Natural killer cell (primary cell): ENCODE data around the gene YOD1. TPM values are rescaled to one million over a fixed set of nuclear protein-coding genes. Genes with fewer than 3 reads are reported as not detected.

Source experiments
- ATAC-seq, 3 donors: fragments of 150-1000 bp in 2 of 3; fragments of 200-7000 bp in 1 of 3; cut with Tn5 transposase; 1 replicate in 1 of 3; 2 replicates in 2 of 3; pipeline ENCODE4 v1.10.0; 2021; ENCODE audit warnings: mild to moderate bottlenecking in 2 of 3, moderate library complexity in 2 of 3
- DNase-seq, 2 donors: peaks; one replicate each; pipeline versions ENCODE4 v3.0.0 to v3.0.0-alpha.2; 2013 to 2021; ENCODE audit warnings: mixed read lengths in 1 of 2
- H3K27ac ChIP-seq: one replicate; pipeline ENCODE4 v1.5.1; 2013; ENCODE audit warnings: mild to moderate bottlenecking, low read length
- H3K27me3 ChIP-seq: one replicate; pipeline ENCODE4 v1.6.1; 2013; ENCODE audit warnings: low read length; ENCODE audit not compliant: control insufficient read depth, insufficient read depth
- H3K36me3 ChIP-seq: one replicate; pipeline ENCODE4 v1.6.1; 2013; ENCODE audit warnings: low read length; ENCODE audit not compliant: control insufficient read depth, insufficient read depth
- H3K4me1 ChIP-seq: one replicate; pipeline ENCODE4 v1.6.1; 2013; ENCODE audit warnings: low read length; ENCODE audit not compliant: control insufficient read depth, insufficient read depth
- H3K4me3 ChIP-seq: one replicate; pipeline ENCODE4 v1.5.1; 2013; ENCODE audit warnings: low read length
- H3K9me3 ChIP-seq: one replicate; pipeline ENCODE4 v1.6.1; 2013; ENCODE audit warnings: low read length; ENCODE audit not compliant: control insufficient read depth, insufficient read depth
- H3K27ac Mint-ChIP-seq, 2 donors: one replicate each; pipeline ENCODE4 v1.8.0; 2022; ENCODE audit warnings: mild to moderate bottlenecking in 2 of 2, mixed read lengths in 2 of 2, moderate library complexity in 1 of 2
- H3K27me3 Mint-ChIP-seq, 2 donors: one replicate each; pipeline ENCODE4 v1.8.0; 2022; ENCODE audit warnings: low read depth in 2 of 2, mixed read lengths in 2 of 2
- H3K36me3 Mint-ChIP-seq: one replicate; pipeline ENCODE4 v1.8.0; 2022; ENCODE audit warnings: mixed read lengths
- H3K4me1 Mint-ChIP-seq, 2 donors: one replicate each; pipeline ENCODE4 v1.8.0; 2022; ENCODE audit warnings: mixed read lengths in 2 of 2
- H3K4me3 Mint-ChIP-seq: one replicate; pipeline ENCODE4 v1.8.0; 2022; ENCODE audit warnings: mild to moderate bottlenecking, moderate library complexity, mixed read lengths
- H3K9me3 Mint-ChIP-seq, 2 donors: one replicate each; pipeline ENCODE4 v1.8.0; 2022; ENCODE audit warnings: mixed read lengths in 2 of 2
- WGBS: methylation state at CpG from one replicate; pipeline ENCODE4 v1.1.7; 2013; ENCODE audit warnings: missing lambda C conversion rate; ENCODE audit not compliant: insufficient coverage; 5-methylcytosine and 5-hydroxymethylcytosine counted together
- intact Hi-C: fragments of 100-400 bp; cut with micrococcal nuclease; formaldehyde crosslinking; loops from one replicate; pipeline ENCODE4 v1.14.2; 2022
- total RNA-seq, 4 donors: library from RNA; stranded (reverse); fragments of 120-200 nt in 1 of 4; gene quantifications; one replicate each; pipeline versions ENCODE4 v1.2.3 to v1.2.4, GENCODE V29; 2013 to 2022
- TF ChIP-seq, protein P1 (sequence below): fragments of 200-600 bp; IDR thresholded peaks from one replicate; pipeline ENCODE4 v1.8.0; 2022; ENCODE audit warnings: antibody characterized with exemption

The YOD1 gene
- total RNA-seq, 3 donors from 2014 or later (not counting 1 experiment from before 2014, with no cell fraction given), result 20.6 to 22.8 (median 21.2) TPM

DNA sequence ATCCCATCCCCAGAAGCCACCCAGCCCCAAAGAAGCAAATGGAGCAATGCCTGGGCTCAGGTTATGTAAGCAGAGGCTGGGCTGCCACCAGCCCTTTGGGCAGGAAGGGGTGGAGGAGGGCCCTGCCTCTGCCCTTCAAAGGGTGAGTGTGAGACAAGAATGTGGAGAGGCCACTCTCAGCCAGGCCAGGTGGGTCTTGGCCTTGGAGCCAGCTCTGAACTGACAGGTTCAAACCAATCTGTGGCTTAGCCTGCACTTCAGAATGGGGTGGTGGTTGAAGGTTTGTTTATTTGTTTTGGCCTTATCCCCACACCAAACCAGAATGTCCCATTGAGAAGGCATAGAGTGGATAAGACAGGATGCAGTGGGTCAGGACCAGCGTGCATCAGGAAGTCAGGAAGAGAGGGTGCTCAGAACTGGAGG, 48.3 kb downstream of the YOD1 start:
- no peak overlapping the region for H3K4me3 ChIP-seq
- H3K4me1 ChIP-seq, result no peaks in the 10 kb centered on the region
- Mint-ChIP-seq H3K27me3 (peaks cover 8 to 17% of the 10 kb centered on the region in 2 donors), H3K4me3 (no peak overlapping the region), H3K4me1 (peaks cover 0 to 7% of the 10 kb centered on the region in 2 donors), H3K36me3 (no peaks in the 10 kb centered on the region), H3K9me3 (no peaks in the 10 kb centered on the region), H3K27ac (no peak overlapping the region)
- TF ChIP-seq, protein P1, sequence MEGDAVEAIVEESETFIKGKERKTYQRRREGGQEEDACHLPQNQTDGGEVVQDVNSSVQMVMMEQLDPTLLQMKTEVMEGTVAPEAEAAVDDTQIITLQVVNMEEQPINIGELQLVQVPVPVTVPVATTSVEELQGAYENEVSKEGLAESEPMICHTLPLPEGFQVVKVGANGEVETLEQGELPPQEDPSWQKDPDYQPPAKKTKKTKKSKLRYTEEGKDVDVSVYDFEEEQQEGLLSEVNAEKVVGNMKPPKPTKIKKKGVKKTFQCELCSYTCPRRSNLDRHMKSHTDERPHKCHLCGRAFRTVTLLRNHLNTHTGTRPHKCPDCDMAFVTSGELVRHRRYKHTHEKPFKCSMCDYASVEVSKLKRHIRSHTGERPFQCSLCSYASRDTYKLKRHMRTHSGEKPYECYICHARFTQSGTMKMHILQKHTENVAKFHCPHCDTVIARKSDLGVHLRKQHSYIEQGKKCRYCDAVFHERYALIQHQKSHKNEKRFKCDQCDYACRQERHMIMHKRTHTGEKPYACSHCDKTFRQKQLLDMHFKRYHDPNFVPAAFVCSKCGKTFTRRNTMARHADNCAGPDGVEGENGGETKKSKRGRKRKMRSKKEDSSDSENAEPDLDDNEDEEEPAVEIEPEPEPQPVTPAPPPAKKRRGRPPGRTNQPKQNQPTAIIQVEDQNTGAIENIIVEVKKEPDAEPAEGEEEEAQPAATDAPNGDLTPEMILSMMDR, result no peak
- intact Hi-C loops, result no loop called here
- no peaks in the 10 kb centered on the region for H3K36me3 ChIP-seq
- H3K9me3 ChIP-seq, result no peaks in the 10 kb centered on the region
- no peak for DNase-seq
- WGBS, result 54% methylated on average over 1 of the region's 1 CpG
- ATAC-seq, result no peak
- no peak overlapping the region for H3K27ac ChIP-seq
- no peaks in the 10 kb centered on the region for H3K27me3 ChIP-seq

DNA sequence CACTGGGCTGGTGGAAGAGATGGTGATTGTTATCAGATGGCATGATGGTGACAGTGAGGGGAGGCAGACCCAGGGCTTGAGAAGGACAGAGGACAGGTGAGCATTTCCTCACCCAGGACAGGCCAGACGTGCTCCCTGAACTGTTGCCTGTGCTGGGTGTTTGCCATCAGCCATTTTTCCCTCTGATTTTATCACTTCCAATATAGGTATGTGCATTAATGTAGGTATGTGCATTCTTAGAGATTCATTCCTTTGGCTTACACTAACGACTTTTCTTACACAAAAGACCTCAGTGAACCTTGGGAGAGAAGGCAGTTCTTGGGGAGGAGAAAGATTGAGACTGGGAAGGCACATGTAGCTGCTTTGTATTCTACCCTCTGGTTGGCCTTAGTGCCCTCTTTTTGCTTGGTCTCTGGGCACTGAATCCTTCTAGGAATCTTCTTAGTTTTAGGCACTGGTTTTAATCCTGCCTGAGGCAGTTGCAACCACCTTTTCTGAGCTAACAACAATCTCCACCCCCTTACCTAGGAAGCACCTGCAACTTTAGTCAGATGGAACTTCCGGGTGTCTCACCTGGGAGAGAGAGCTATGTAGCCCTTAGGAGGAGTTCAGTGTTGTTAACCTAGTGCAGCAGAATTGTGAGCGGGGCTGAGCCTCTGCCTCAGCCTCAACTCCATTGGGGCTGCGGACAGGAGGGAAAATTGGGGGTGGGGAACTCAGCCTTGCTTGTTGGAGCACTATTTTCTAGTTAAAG, 49.3 kb downstream of the YOD1 start:
- intact Hi-C loops, result no loop called here
- Mint-ChIP-seq H3K9me3 (no peaks in the 10 kb centered on the region), H3K36me3 (no peaks in the 10 kb centered on the region), H3K4me1 (peaks cover 0 to 7% of the 10 kb centered on the region in 2 donors), H3K27me3 (peaks cover 8 to 25% of the 10 kb centered on the region in 2 donors), H3K27ac (no peak overlapping the region), H3K4me3 (no peak overlapping the region)
- Histone ChIP-seq H3K27me3 (no peaks in the 10 kb centered on the region), H3K27ac (no peak overlapping the region), H3K36me3 (no peaks in the 10 kb centered on the region), H3K4me1 (no peaks in the 10 kb centered on the region), H3K4me3 (no peak overlapping the region), H3K9me3 (no peaks in the 10 kb centered on the region)
- ATAC-seq (no peak), DNase-seq (no peak)
- TF ChIP-seq, protein P1, result no peak
- WGBS, result 94% methylated on average over 4 of the region's 5 CpGs

DNA sequence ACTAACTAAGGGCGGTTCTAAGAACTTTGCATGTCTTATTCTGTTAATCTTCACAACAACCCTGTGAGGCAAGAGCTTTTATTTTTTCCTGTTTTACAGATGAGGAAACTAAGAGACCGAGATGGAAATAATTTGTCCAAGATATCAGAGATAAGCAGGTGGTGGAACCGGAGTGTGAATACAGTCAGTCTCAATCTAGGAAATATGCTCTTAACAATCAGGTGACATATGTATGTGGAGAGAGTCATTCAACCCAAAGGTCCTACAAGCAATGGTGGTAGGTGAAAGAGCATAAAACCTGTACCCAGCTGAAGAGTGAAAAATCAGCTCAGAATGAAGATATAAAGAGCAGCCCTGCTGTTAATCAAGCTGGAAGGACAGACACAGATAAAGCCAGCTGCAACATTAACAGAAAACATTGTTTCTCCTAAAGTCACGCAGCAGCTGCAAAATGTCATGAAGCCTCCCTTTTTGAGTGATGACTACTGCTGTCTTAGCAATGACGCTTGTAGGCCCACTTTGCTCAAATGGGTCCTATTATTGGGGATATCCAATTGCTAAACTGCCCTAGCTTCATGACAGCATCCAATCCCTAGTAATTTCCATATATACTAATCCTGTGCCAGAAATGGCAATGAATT, 50.2 kb downstream of the YOD1 start:
- DNase-seq, result no peak
- H3K4me3 Mint-ChIP-seq, result no peak overlapping the region

More for the DNA sequence above, 50.2 kb downstream of the YOD1 start:
- Mint-ChIP-seq H3K27ac (no peak overlapping the region), H3K36me3 (no peaks in the 10 kb centered on the region), H3K9me3 (no peaks in the 10 kb centered on the region), H3K4me1 (peaks cover 0 to 7% of the 10 kb centered on the region in 2 donors), H3K27me3 (peaks cover 8 to 27% of the 10 kb centered on the region in 2 donors)
- Histone ChIP-seq H3K9me3 (no peaks in the 10 kb centered on the region), H3K27ac (no peak overlapping the region), H3K27me3 (no peaks in the 10 kb centered on the region), H3K4me1 (no peaks in the 10 kb centered on the region), H3K36me3 (no peaks in the 10 kb centered on the region), H3K4me3 (no peak overlapping the region)
- intact Hi-C loops, result no loop called here
- no peak for ATAC-seq
- TF ChIP-seq, protein P1, result no peak
- 60% methylated on average over 4 of the region's 5 CpGs for WGBS
